A204.1 (cell line): ENCODE results near the gene PRKCE.

ENCODE experiments used
- FAIRE-seq: peaks from 2 replicates; lab custom pipeline; 2012; peaks lifted over from hg19 to GRCh38; lab: Jason Lieb, UNC

Gene PRKCE

DNA sequence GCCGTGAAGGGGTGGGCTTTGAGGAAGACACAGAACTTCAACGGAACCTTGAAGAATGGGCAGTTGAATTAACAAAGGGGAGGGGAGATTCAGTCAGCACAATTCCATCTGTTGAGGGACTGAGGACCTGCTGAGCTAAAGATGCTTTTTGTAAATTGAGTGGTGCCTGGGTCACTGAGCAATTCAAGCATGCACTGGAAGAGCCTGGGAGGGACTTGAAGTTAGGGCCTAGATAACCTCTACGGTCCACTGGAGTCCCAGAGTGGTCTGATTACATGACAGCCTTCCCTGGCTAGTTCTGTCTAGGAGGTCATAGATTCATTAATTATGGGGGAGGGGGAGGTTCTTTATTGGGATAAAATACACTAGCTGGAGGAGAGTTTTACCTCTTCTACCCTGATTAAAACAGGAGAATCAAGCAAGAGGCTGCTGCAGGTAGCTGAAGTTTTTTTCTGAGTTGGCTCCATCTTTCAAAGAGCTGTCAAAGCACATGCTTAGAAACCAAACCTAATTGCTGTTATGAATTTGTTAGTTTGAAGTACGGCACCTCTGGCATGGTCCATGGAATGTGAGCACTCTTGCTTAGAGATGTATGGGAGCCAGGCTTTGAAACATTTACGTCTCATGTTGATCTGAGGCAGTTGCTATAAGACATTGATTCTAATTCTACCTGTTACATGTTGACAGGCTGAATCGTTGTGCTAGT is 290.2 kb downstream of the PRKCE start:
- no peak for FAIRE-seq

DNA sequence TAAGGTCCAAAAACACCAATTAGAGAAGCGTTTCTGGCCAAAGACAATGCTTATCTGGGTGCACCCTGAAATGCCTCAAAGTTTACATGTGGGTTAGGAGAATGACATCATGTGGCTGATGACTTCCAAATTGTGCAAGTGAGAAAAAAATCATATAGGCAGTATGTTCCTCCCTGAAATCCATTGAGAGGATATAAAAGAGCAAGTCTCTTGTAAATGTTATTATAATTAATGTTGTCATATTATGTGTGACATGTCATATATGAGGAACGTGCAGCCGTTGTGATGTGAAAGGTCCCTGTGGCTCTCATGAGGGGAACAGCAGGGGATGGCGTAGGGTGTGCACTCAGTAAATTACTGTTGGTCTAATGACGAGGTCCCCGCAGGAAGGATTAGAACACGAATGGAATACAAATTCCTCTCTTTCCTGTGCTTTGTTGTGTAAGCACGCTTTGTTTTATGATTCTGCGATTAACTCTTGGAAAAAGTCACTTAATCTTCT is 290.8 kb downstream of the PRKCE start:
- no peak for FAIRE-seq

DNA sequence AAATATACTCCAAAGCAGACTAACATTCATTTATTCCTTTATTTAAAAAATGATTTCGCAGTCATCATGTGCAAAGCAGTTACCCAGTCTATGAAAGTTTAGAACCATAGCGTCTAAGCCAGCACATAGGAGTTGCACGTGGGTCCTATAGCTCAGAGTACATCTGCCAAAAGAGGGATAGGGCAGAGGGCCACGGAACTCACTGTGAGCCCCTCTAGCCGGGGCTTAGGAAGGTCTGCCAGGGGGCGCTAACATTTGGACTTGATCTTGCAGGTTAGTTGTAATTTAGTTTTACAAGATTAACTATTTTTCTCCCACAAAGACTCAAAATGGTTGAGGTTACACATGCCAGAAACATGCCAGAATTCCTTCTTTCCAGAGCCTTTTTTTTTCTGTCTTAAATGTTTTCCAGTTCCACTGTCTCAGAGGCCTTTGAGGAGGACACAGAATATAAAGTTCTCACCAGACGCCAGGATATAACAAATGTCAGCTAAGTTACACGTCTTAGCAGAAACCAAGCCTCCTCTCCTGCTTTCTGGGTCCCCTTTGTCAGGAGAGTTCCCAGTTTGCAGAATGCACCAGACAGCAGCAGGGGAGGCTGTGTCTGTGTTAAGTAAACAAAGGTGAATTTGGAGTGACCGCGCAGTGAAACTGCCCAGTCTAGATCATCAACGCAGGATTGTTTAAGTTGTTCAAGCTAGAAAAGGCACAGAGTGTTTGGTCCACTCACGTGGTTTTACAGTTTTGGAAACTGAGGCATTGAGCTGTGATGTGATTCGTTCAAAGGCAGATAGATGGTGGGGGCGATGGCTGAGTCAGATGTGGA is 292.0 kb downstream of the PRKCE start:
- FAIRE-seq: no peak

DNA sequence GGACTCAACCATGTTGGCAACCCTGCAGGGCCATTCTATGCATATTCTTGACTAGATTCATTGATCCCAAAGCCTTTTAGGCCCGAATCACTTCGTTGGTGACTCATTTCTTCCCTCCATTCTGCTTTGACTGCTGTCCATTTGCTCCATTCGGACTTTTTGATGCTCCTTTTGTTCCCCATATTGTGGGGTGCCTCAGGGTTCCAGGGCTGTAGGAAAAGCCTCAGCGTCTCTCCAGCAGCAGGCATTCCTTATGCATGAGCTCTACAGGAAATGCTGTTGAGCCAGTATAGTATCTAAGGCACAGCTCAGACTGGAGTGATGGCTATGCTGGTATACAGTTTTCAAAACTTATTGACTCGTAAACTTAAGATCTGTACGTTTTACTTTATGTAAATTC is 292.6 kb downstream of the PRKCE start:
- no peak for FAIRE-seq

DNA sequence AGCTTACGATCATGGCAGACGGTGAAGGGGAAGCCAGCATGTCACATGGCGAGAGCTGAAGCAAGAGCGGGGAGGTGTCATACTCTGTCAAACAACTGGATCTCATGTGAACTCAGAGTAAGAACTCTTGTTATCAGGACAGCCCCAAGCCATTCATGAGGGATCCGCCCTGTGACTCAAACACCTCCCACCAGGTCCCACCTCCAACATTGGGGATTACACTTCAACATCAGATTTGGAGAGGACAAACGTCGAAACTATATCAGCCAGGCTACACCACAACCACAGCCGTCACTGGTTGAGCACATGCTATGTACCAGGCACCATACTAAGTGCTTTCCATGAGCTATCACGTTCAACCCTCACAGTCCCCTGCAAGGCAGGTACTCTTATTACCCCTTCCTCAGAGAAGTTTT is 293.8 kb downstream of the PRKCE start:
- FAIRE-seq: no peak

DNA sequence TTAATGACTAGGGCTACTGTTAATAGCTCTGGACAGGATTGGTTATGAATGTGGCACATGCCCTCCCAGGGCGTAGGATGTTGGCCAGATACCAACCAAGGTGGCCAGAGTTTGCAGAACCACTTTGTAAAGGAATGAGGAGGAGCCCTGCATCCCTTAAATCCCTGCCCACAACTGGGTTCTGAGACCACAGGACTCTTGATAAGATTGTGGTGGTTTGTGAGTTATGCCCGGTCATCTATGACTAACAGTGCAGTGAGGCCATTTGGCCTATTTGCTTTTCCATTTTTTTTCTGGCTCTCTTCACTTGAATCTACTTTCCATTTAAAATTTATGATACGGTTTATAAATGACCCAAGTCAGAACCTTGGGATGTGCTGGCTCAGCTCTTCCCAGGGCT is 294.5 kb downstream of the PRKCE start:
- no peak for FAIRE-seq

DNA sequence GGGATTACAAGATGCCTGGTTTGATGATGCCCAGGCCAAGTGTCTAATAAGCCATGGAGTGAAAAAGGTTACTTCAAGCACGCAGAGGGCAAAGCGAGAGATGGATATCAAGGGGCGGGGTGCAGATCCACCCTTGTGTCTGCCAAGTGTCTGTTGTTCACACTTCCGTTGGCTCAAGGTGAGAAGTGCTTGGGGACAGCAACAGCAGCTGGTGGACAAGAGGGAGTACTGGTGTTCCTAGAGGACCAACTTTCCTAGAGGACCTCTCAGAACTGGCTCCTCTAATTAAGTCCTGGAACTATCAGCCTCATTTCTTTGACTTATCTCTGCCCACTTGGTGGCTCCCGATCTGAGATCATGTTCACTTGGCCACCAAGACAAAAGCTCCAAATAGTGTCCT is 299.1 kb downstream of the PRKCE start:
- FAIRE-seq: no peak

DNA sequence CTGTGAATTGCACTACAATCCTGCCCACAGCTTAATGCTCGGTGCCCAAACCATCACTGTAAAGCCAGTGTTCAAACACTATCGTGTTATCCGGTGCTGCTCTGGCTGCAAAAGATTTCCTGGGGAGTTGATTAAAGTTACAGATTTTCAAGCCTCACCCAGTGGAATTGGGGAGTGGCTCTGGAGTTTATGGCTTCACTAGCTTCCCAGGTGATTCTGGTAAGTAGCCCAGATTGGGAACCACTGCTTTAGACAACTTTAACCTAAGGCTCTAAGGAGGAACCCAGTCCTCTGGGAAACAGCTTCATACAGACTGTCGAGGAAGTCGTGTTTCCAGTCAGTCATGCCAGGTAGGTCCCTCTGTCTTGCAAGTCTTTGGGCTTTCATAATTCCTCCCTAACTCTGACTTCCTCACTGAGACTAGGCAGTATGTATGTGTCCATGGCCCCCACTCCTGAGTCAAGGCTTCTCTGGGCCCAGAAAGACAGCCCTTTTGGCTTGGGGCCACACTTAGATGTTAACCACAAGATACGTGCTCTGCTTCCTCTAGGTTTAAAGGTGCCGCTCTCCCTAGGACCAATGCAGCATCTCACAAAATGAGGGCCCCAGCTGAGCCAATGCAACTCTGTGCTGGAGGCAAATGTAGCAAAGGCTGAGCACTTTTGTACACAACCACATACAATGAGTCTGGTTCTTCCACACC is 299.7 kb downstream of the PRKCE start:
- FAIRE-seq: no peak

DNA sequence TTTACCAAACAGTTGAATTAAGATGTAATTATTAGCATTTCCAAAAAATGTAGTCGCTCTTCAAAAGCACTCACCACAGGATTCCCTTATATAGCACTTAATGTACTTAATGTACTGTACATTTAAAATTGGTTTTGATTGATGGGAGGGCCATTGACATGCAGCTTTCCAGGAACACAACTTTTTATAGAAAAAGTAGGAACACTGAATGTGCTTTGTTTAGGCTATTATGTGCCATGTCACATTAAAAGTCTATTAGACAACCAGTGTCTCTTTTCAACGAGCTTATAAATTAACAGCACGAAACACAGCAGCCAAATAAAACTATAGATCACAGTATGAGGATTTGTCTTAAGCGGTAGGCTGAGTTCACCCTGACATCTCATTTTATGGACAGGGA is 301.1 kb downstream of the PRKCE start:
- no peak for FAIRE-seq

DNA sequence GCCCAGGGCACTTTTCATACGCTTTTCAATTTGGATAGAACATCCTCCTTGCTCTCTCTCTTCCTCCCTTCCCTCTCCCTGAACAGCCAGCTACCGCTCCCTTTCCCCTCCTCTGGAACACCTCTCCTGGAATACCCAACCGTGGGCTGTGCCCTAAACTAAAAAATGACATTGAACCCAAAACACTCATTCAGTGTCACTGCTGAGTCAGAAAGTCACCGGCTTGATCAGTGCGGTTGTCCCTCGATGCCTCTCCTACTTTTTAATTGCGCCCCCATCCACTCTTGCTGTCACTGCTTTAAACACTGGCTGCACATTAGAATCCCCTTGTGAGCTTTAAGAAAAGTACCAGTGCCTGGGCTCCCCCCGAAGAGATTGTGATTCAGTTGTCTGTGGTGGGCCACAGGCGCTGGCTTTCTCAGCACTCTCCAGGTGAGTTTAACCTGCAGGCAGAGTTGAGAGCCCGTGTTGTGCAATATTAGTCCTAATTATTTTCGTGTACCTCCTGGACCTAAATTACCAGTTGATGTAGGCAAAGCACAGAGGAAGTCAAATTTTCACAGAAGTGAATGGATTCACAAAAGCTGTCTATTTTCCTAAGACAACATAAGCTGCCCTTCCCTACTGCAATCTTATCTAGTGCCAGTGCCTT is 302.0 kb downstream of the PRKCE start:
- FAIRE-seq: no peak

DNA sequence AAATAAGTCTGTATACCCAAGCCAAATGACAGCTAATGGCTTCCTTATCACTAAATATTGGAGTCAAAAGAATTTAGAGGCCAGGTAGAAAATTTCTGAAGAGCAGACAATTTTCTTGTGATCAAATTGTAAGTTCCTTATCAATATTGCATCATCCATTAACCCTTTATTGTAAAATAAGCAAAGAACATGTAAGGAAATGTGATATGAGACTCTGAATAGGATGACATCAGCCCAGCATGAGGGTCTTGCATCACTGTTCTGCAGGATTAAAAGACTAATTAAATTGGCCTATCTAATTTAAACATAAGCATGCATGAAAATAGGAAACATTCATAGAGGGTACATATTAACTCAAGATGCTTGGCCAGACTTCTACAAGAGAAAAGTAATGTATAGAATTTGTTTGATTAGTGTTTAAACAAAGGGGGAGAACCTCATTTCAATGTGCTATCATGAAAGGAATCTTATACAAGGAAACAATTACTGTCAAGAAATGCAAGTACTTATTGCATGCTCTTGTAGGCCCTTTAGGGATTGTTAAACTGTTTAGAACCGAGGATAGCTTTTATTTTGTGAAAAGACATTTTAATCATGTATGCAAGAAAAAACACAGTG is 302.9 kb downstream of the PRKCE start:
- FAIRE-seq: no peak

DNA sequence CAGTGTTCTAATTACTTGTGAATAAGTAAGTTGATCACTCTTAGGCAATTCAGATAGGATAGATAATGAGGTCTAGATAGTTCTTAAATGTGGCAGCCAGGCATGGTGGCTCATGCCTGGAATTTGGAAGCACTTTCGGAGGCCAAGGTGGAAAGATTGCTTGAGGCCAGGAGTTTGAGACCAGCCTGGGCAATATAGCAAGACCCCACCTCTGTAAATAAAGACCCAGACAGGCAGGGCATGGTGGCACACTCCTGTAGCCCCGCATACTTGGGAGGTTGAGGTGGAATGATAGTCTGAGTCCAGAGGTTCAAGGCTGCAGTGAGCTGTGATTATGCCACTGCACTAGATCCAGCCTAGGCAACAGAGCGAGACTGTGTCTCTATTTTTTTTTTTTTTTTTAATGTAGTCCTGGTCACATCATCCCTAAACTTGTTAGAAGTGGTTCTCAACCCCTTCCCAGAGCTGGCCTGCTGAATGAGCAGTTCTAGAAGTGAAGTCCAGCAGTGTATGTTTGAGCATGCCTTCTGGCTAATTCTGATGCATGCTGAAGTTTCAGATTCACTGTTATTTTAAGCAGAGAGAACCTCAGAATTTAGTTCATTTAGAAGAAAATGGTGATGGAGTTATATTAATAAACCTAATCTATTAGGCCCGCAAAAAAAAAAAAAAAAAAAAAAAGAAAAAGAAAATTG is 306.2 kb downstream of the PRKCE start:
- no peak for FAIRE-seq

DNA sequence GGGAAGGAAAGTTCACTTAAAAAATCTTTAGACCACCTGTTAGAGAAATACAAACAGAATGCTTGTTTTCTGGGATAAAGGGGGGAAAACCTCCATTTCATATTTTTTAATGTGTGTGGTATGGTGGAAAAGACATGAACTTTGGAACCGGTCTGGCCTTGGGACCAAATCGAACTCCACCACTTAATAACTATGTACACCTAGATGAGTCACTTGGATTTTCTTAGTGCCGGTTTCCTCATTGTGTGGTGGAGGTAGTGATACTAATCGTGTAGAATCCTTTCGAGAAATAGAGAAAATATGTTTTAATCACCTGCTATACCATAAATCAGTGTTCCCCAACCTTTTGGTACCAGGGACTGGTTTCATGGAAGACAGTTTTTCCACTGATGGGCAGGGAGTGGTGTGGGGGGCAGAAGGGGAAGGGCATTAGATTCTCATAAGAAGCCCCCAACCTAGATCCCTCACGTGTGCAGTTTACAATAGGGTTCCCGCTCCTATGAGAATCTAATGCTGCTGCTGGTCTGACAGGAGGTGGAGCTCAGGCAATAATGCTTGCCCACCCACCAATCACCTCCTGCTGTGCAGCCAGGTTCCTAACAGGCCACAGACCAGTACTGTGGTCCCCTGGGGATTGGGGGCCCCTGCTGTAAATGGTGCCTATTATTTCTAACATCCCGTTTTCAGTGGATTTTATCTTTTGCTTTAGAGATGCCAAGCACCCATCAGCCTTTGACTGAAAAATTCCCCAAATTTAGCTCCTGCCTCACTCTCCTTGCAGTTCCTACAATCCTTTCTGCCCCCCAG is 308.8 kb downstream of the PRKCE start:
- no peak for FAIRE-seq

DNA sequence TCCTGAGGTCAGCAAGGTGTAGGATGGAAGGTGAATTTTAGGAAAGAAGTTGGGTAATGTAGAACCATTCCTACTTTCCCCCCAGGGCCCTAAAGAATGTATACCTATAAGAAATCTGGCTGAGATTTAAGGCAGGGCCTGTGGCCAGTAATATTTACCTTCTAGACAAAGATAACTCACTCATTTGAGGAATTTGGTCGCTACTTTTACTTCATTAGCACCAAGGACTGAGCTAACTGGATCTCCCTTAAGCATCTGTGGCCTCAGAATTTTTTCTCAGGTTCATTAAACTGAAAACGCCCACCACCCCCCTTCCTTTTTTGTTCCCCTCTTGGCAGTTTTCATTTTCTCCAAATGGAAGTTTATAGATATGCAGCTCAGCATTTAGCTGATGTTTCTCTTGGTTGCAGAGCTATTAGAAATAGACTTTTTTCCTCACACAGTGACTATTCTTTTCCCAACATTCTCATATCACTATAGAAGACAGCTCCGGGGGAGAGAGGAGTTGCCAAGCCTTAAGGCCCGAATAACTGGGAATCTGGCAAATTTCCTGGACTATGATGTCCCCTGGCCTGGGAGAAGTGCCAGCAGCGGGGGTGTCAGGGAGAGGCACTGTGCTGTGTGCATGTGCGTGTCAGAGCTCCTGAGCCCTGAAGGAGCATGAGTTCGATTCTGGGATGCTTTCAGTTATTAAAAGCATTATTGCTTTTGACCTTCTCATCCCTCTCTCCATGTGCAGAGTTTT is 310.9 kb downstream of the PRKCE start:
- no peak for FAIRE-seq

DNA sequence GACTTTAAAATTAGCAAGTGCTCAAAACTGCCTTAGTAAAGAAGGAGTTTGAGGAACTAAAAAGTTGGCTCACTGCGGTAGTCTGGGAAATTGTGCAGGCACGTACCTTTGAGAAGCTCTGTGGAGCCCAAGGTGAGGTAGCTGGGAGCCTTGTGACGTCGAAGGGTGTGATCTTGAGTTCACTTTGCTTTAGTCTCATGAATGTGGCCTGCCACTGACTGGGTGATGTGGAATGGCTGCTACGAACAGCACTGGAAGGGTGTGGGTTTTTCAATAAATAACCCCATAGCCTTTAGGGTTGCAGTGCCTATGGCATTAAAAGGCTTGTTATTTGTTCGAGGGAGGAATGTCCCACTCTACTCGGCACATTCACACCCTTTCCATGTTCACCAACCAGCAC is 312.3 kb downstream of the PRKCE start:
- FAIRE-seq: no peak

DNA sequence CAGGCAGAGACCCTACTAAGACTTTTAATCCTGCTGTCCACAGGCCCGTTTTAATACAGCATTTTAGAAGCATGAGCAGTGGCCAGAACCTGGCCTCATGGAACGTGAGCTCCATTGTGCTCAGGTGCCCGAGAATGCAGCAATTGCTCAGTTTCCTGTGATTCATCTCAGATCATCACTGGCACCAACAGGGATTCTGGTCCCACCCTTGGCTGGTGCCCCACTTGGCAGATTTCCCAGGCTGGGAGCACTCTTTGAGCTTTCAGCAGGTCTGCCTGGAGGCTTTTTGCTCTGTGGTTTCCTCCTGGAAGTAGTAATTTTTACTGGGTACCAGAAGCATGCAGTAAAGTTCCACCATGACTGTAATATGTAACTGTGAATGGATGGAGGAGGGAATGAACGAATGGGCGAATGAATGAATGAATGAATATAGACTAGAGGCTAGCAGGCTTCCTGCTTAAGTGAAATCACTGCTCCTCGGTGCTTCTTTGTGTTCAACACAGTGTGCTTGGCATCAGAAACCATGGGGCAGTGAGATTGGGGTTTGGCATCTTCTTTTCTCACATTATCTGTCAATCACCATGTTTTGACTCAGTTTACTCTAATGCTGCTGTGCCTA is 312.9 kb downstream of the PRKCE start:
- FAIRE-seq: no peak

DNA sequence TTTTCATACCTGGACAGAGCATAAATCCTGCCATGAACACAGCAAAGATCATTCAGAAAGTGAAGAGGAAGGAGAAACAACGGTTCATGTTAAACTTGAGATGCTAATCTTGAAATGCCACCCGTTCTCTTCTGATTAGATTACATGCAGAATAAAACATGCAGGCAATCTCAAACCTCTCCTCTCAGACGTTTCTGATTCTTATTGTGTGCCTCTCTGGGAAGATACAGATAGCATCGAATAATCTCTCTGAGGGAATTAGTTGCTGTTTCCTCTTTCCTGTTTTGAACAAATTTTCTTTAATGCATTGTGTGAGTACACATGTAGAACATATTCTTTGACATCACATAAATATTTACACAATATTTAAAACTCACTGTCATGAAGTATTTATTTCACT is 313.4 kb downstream of the PRKCE start:
- no peak for FAIRE-seq

DNA sequence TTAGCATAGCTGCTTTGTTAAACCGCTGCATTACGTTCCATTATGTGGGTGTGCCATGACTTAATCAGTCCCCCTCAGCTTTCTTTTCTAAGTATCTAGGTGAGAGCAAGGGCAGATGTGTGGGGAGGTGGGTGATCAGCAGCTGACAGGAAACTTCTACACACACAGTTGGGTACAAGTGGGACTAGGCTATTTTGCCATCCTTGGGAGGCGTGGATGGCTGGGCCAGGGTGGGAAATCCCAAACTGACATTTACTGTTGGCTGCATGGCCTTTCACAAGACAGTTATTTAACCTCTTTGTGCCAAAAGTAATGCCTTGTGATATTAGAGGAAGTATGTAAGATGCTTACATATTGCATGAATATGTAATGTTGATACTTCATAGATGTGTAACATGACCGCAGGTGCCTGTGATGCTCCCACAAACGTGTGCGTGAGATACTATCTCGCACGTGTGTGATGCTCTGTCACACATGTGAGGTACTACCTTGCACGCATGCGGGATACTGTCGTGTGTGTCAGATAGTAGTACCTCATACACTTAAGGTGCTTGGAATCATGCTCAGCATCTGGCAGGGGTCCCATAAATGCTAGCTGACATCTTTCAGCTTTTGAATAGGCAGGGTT is 314.5 kb downstream of the PRKCE start:
- FAIRE-seq: no peak
